HTERT RPE-1 (cell line): ENCODE measurements around the gene DAB1.

Source experiments
- in situ Hi-C: fragments of 300-500 bp; cut with MboI; formaldehyde crosslinking; loops from 4 replicates; pipeline ENCODE4 v1.14.3; 2020; ENCODE audit warnings: low sequenced_read_pairs

The DAB1 gene

DNA sequence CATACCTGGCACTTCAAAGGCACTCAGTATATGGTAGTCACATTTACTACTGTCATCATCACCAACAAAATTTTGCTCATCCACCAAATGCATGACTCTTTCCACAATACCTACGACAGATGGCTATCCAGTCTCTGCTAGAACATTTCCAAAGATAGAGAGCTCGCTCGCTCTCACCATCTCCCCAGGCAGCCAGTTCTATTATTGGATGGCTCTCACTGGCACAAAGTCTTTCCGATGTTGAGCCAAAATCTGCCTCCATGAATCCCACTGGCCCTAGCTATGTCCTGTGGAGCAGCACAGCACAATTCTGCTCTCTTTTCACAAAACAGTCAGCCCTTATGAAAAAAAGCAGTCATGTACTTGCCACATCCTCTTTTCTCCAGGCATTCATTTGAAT is 102.1 kb downstream of the DAB1 start:
- in situ Hi-C loops = no loop called here

DNA sequence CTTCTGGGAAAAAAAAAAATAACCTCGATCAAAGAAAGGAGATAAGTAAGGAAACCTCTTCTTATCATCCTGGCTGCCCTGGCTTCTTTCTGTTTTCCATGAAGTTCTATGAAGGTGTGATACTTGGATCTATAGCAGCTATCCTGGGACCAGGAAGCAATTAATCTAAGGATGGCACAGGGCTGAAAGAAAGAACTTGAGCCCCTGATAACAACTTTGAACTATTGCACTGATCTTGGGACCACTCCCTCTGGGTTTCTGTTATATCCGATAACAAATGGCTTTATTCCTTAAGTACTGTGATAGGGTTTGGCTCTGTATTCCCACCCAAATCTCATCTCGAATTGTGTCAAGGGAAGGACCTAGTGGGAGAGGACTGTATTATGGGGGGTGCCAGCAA is 104.1 kb downstream of the DAB1 start:
- in situ Hi-C loops = no loop called here

- in situ Hi-C loops = no loop called here
Measured at GRCh38 chr1:57319165-57319564, 104.7 kb downstream of the DAB1 start.

GRCh38 chr1:57316861-57317260 is 107.0 kb downstream of the DAB1 start:
- in situ Hi-C loops = no loop called here

- in situ Hi-C loops = no loop called here
Measured at GRCh38 chr1:57316291-57316690, 107.6 kb downstream of the DAB1 start.

DNA sequence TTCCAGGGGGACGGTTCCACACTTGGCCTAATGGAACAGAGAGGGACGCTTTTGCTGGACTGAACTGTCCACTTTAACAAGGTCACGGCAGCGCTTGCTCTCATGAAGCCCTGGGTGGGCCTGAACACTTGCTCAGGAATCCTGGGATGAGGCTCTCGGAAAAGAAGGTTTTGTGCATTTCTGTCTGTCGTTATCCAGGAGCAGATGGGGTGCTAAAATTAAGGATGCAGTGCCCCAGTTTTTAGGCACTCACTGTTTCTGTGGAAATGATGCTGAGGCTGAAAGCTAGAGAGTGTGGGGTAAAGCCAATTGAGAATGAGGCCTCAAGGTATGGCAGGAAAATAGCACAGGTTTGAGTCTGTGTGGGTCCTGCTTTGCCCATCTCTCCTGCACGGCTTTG is 111.0 kb downstream of the DAB1 start:
- in situ Hi-C loops = no loop called here

- in situ Hi-C loops = no loop called here
Measured at GRCh38 chr1:57311411-57311810, 112.4 kb downstream of the DAB1 start.

DNA sequence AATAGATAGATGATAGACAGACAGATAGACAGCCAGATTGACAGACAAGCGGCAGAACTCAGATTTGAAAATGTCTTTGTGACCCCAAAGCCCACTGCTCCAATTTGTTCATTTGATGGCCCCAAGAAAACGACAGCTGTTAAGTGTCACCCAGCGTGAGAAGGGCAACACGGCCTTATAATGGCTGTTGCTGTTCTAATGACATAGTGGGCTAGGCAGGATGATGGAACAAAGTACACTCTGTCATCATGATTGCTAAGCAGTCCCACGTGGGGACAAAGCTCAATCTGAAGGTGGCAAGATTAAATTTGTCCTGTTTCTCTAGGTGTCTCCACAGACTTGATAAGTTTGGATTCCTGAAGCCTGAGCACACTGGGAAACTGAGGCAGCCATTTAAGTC is 112.9 kb downstream of the DAB1 start:
- in situ Hi-C loops = no loop called here

GRCh38 chr1:57309630-57310029 is 114.2 kb downstream of the DAB1 start:
- in situ Hi-C loops = no loop called here

- in situ Hi-C loops = no loop called here
Measured at GRCh38 chr1:57307392-57308170, 116.3 kb downstream of the DAB1 start.

GRCh38 chr1:57304591-57304990 is 119.3 kb downstream of the DAB1 start:
- in situ Hi-C loops = no loop called here

- in situ Hi-C loops = no loop called here
Measured at GRCh38 chr1:57302812-57303596, 120.9 kb downstream of the DAB1 start.

GRCh38 chr1:57300186-57300585 is 123.7 kb downstream of the DAB1 start:
- in situ Hi-C loops = no loop called here

DNA sequence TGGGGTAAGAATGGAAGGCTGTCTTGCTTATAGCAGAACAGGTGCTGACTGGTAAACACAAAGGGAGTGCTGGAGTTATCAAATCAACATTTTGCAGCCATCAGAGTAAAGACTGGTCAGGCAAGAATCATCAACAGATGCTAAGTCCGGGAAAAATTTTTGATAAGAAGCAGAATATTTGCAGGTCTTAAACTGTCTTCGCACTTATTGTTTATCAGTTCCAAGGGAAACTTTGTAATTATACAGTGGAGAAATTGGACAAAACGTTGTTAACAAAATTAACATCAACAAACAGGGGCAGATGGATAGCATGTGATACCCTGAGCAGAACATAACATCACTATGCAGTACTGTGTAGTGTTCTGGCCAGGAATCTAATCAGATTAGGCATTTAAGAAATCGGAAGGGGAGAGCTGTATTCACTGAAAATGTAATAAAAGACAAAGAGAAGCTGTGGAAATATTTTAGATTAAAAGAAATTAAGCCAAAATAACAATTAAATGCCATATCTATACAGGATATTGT is 127.1 kb downstream of the DAB1 start:
- in situ Hi-C loops = no loop called here

DNA sequence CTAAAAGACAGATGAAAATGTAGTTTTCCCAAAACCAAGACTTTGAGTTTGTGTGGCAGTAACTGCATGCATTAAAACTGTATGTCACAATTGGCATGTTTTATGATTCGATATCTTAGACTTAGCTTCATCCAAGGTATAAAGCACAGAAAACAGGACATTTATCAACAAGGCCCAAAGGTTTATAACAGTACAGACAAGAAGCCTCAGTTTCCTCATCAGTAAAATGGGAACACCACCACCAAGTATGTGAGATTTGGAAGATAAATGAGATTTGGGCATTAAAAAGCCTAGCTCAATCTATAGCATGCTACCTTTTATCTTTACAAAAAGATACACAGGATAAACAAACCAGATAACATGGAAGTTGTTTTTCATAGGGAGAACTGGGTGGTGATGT is 128.5 kb downstream of the DAB1 start:
- in situ Hi-C loops = no loop called here

DNA sequence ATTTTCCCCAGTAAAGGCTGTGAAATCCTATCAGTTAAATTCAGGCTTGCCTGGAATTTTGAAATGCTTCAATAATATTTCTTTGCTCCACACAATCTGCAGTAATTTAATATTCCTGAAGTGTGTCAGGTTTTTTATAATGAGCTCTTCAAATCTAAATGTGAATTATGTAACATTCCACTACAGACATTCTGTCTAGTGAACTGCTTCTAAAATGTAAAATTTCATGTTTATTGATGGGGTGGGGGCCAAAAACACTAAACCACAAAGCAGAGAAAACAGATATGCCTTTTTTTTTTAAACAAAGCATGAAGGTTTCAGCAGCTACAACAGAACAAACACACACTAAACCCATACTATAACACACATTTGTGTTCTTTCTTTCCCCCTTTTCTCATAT is 129.7 kb downstream of the DAB1 start:
- in situ Hi-C loops = no loop called here

DNA sequence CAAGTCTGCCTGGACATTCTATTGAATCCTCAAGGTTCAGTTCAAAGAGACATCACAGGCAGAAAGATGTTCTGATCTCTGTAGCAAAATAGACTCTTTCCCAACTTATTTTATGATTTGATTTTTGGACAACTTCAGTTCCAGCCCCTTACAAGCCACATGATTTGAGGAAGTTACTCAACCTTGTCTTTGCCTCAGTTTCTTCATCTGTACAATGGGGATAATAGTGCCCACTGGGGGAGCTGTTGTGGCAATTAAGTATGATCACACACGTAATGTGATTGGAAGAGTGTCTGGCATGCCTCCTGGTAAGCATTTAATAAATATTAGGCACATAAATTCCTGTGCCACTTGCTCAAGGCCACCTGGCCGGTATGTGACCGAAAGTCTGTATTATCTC is 130.6 kb downstream of the DAB1 start:
- in situ Hi-C loops = no loop called here

- in situ Hi-C loops = no loop called here
Measured at GRCh38 chr1:57289781-57290180, 134.1 kb downstream of the DAB1 start.

- in situ Hi-C loops = no loop called here
Measured at GRCh38 chr1:57285992-57286391, 137.9 kb downstream of the DAB1 start.

DNA sequence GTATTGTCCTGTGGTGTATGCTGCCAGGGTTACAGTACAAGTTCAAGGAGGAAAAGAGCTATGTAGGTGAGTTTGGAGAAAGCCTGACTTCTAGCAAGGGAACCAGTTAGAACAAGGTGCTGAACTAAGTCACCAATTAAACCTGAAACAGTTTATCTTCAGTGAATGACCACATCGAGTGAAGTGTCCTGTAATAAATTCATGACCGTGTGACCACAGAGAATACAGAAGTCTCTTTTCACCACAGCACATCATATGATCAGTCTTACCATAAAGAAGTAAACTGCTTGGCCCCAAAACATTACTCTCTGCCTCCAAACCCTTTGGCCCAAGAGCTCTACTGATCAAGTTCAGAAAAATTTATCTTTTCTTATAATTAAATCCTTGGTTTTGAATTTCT is 141.4 kb downstream of the DAB1 start:
- in situ Hi-C loops = no loop called here

DNA sequence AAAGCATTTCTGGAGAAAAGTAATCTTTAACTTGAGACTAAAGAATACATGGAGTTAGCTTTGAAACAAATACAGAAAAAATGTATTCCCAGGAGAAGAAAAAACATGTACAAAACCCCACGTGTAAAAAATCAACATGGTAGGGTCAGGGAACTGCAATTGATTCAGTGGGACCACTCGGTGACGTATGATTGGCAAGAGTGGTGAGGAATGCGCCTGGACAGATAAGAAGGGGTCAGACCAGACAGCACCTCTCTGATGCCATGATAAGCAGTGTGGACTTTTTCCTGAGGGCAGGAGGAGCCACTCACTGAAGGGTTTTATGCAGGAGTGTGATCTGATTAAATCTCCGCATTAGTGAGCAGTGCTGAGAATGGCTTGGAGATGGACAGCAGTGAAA is 142.5 kb downstream of the DAB1 start:
- in situ Hi-C loops = no loop called here
